GM12874 (cell line): ENCODE measurements around the gene KCNQ5.

Source experiments
- TF ChIP-seq, protein P1 (sequence below): IDR thresholded peaks from 2 replicates; pipeline ENCODE4 v1.5.1; 2011; ENCODE audit warnings: low read depth, mild to moderate bottlenecking, control low read depth, low read length, moderate library complexity; ENCODE audit not compliant: insufficient read depth

KCNQ5 gene

DNA sequence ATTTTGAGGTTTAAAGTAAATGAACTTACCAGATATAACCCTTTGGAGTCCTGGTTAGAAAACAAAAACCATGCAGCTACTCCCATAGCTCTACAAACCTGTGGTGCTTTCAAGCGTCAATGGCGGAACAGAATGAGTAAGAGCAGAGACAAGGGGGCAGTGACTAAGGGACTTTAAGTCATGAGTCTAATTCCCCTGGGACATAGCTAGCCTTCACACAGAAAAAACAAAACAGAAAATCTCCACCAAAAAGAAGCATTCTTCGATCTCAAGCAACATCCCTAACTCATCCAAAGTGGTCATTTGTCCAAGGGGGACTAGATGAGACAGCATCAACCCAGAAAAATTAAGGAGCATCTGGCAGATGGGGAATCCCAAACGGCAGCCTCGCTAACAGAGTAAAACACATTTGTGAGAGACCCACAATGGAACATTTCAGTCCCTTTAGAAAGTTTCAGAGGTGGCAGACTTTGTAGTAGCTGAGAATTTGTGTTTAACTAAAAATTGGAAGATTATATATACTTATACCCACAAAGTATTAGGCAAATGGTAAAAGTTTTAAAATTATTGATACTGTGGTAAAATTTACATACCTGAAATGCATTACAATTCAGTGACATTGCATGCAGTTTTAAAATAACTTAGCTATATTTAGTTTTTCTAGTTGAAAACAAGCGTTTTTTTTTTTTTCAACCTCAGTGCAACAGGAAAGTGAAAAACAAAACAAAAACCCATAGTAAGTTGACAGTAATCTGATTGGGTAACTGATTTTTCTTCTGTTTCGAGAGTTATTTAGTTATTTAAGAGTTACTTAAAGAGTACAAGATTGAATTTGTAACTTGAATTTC, 67.5 kb downstream of the KCNQ5 start:
- TF ChIP-seq, protein P1, sequence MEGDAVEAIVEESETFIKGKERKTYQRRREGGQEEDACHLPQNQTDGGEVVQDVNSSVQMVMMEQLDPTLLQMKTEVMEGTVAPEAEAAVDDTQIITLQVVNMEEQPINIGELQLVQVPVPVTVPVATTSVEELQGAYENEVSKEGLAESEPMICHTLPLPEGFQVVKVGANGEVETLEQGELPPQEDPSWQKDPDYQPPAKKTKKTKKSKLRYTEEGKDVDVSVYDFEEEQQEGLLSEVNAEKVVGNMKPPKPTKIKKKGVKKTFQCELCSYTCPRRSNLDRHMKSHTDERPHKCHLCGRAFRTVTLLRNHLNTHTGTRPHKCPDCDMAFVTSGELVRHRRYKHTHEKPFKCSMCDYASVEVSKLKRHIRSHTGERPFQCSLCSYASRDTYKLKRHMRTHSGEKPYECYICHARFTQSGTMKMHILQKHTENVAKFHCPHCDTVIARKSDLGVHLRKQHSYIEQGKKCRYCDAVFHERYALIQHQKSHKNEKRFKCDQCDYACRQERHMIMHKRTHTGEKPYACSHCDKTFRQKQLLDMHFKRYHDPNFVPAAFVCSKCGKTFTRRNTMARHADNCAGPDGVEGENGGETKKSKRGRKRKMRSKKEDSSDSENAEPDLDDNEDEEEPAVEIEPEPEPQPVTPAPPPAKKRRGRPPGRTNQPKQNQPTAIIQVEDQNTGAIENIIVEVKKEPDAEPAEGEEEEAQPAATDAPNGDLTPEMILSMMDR = no peak

DNA sequence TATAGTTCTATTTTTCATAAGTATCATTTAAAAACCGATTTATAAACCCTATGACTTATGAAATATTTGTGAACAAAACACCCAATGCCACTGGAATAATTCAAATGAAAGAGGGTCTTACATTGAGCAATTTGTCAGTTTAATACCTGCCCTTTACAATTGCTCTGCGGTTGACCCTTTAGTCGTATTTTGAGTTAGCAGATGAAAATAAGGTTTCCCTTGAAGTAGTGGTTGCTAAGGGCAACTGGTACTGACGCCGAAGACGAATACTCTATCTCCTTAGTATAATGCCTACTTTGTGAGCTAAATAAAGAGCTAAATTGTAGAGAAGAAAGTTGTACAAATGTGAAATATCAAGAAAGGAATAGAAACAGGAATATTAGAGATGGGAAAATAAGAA, 69.4 kb downstream of the KCNQ5 start:
- TF ChIP-seq, protein P1 = no peak

DNA sequence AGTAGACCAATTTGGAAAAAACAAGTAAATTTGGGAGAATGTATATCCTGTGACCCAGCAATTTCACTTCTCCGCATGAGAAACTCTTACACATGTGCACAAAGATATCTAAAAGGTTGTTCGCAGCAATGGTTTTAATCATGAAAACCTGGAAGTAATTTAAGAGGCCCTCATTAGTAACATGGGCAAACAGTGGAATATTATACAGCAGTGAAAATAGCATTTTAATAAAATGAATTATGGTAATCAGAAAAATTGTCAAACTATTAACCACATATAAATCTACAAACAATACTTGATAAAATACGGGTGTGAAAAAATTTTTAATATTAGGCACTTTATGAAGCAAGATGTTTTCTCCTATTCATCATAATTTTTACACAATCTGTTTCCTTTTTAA, 74.2 kb downstream of the KCNQ5 start:
- TF ChIP-seq, protein P1 = no peak

DNA sequence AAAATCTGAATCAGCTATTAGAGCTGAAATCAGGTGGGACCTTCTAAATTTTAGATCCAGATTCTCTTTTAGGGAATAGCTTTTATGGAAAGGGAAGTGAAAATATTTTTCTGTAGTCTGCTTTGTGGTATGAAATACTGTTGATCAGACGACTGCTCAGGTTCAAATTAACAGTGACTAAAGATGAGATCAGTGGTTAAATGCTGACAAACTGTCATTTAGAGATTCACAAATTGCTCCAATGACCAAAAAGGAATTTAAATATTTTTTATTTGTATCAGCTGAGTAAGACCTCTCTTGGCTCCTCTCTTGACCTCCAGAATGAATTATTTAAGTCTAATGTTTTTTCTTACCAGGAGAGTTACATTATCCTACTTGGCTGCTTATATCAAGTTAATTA, 77.3 kb downstream of the KCNQ5 start:
- TF ChIP-seq, protein P1 = no peak

DNA sequence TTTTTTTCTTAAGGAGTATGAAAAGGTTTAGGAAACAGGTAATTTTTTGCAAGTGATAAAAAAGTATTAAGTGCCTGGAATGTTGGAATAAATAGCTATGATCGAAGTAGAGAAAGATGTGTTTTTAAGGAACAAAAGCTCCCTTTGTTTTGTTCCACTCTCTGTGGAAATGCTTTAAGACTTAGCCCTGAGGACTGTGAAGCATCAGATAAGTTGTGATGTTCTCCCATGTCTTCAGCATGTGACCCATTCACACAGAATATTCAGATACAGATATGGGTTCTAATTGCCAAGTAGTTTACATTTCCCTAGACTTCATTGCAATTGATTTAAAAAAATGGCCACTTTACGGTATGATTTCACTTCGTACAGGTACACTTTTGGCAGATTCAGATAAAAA, 80.6 kb downstream of the KCNQ5 start:
- TF ChIP-seq, protein P1 = no peak

DNA sequence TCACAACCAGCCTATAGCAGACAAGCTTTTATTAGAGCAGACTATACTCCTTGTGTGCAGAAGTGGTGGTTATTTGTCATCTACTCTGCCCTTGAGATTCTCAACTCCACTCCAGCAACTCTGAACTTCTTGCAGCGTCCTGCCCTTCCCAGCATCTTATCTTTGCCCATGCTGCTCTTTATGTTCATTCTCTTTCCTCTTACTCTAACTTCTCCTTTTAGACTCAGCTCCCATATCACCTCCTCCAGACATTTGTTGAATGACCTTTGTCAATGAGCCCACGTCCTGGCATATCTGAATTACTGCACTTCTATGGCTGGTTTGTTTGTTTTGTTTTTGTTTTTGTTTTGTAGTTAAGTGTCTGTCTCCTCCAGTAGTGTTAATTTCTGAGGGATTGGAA, 81.2 kb downstream of the KCNQ5 start:
- TF ChIP-seq, protein P1 = no peak

DNA sequence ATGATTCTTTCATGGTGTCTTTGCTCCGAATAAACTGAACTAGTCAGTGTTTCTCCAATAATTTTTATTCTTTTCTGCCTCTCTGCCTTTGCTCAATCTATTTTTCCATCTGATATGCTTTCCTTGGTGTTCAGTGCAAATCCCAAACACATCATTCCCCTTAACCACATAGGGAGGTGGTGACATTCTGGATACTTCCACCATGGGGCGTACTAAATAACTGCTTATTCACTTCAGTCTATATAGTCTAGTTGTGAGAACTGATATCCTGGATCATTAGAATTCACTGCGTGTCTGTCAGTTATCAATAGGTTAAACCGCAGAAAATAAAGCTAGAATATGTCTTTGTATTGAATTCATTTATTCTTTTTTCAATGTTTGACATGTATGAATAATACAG, 83.1 kb downstream of the KCNQ5 start:
- TF ChIP-seq, protein P1 = no peak
